ENCODE data around the gene ZNF611.
"Not testable (repeated sequence)": the region's sequence is repeated elsewhere in the genome, so short reads cannot be mapped to it uniquely, and the experiment has no call there.

ZNF611 gene

DNA sequence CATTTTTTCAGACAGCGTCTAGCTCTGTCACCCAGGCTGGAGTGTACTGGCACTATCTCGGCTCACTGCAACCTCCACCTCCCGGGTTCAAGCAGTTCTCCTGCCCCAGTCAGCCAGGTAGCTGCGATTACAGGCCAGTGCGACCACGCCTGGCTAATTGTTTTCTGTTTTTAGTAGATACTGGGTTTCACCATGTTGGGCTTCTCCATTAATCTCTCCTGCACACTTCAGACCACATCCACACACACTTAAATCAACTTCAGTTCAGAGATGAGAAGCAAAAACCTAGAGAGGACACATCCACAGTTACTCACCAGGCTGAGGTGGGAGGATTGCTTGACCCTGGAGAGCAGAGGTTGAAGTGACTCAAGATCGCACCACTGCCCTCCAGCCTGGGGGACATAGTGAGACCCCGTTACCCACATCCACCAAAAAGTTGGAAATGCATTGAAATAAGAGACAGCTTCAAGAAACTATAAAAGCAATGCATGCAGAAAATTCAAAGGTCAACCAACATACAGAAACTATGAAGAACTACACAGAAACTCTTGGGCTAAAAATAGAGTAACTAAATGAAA, 42.3 kb downstream of the ZNF611 start:
- TF ChIP-seq FOXK2 (IDR thresholded peaks at IDR 0.05) (no peak), TARDBP (IDR thresholded peaks at IDR 0.05) (no peak), HDGF (IDR thresholded peaks at IDR 0.05; ENCODE audit: borderline replicate concordance) (no peak), NFRKB (IDR thresholded peaks at IDR 0.05) (no peak), SUZ12 (IDR thresholded peaks at IDR 0.05) (no peak), FOXM1 (IDR thresholded peaks at IDR 0.05; ENCODE audit: borderline replicate concordance) (no peak), LEF1 (IDR thresholded peaks at IDR 0.05; ENCODE audit: borderline replicate concordance) (no peak), L3MBTL2 (conservative IDR thresholded peaks at IDR 0.05) (no peak), SP1 (IDR thresholded peaks at IDR 0.05) (no peak)
- TF ChIP-seq, protein P1, sequence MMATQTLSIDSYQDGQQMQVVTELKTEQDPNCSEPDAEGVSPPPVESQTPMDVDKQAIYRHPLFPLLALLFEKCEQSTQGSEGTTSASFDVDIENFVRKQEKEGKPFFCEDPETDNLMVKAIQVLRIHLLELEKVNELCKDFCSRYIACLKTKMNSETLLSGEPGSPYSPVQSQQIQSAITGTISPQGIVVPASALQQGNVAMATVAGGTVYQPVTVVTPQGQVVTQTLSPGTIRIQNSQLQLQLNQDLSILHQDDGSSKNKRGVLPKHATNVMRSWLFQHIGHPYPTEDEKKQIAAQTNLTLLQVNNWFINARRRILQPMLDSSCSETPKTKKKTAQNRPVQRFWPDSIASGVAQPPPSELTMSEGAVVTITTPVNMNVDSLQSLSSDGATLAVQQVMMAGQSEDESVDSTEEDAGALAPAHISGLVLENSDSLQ (IDR thresholded peaks at IDR 0.05), result no peak
- ChIA-PET POLR2A (no interaction called here), CTCF (no interaction called here)
- DNase-seq (ENCODE audit: extremely low spot score), result no peak

DNA sequence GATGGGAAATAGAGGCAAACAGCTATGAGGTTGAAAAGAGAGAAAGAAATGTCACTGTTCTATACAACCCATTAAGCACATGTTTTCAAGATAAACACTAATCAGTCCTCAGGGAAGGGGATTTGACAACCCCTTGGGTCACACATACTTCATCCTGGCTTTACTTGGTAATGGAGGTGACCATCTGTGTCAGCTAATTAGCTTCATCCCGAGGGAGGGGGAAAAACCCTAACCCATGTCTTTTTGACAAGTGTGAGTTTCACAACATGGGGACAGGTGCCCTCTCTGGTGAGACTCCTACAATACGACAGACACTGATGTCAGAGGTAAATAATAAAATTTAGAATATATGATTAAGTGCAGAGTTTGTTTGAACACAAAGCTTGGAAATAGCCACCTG, 43.1 kb downstream of the ZNF611 start:
- TF ChIP-seq HDGF (IDR thresholded peaks at IDR 0.05; ENCODE audit: borderline replicate concordance) (no peak), NFRKB (IDR thresholded peaks at IDR 0.05) (no peak), FOXK2 (IDR thresholded peaks at IDR 0.05) (no peak), FOXA1 (IDR thresholded peaks at IDR 0.05) (no peak), SP1 (IDR thresholded peaks at IDR 0.05) (no peak), ELF4 (IDR thresholded peaks at IDR 0.05) (no peak), ARNT (IDR thresholded peaks at IDR 0.05) (no peak), SUZ12 (IDR thresholded peaks at IDR 0.05) (no peak), LEF1 (IDR thresholded peaks at IDR 0.05; ENCODE audit: borderline replicate concordance) (no peak)
- TF ChIP-seq, protein P1 (IDR thresholded peaks at IDR 0.05), result no peak
- no peak for DNase-seq (ENCODE audit: extremely low spot score)
- POLR2A ChIA-PET, result no interaction called here
- CTCF ChIA-PET, result no interaction called here

DNA sequence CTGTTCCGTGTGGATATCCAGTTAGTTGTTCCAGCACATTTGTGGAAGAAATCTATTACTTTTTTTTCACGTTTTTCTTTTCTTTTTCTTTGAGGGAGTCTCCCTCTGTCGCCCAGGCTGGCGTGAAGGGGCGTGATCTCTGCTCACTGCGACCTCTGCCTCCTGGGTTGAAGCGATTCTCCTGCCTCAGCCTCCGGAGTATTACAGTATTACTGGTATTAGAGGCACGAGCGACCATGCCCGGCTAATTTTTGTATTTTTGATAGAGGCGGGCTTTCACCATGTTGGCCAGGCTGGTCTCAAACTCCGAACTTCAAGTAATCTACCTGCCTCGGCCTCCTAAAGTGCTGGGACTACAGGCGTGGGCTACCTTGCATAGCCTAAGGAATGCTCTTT, 43.6 kb downstream of the ZNF611 start:
- no peak for TF ChIP-seq TARDBP (IDR thresholded peaks at IDR 0.05)
- no peak for TF ChIP-seq L3MBTL2 (conservative IDR thresholded peaks at IDR 0.05)
- no peak for TF ChIP-seq FOXM1 (IDR thresholded peaks at IDR 0.05; ENCODE audit: borderline replicate concordance)
- TF ChIP-seq ZNF384 (IDR thresholded peaks at IDR 0.05), result no peak
- no peak for TF ChIP-seq HDGF (IDR thresholded peaks at IDR 0.05; ENCODE audit: borderline replicate concordance)
- no peak for TF ChIP-seq BHLHE40 (IDR thresholded peaks at IDR 0.05; ENCODE audit: borderline replicate concordance)
- TF ChIP-seq NFRKB (IDR thresholded peaks at IDR 0.05), result no peak
- no peak for TF ChIP-seq LEF1 (IDR thresholded peaks at IDR 0.05; ENCODE audit: borderline replicate concordance)
- no peak for TF ChIP-seq ARNT (IDR thresholded peaks at IDR 0.05)
- TF ChIP-seq FOXK2 (IDR thresholded peaks at IDR 0.05), result no peak
- no peak for TF ChIP-seq ELF4 (IDR thresholded peaks at IDR 0.05)
- no peak for TF ChIP-seq CTBP1 (IDR thresholded peaks at IDR 0.05; ENCODE audit: borderline replicate concordance)
- TF ChIP-seq, protein P1 (IDR thresholded peaks at IDR 0.05), result no peak
- no peak for TF ChIP-seq SUZ12 (IDR thresholded peaks at IDR 0.05)
- no peak for TF ChIP-seq SP1 (IDR thresholded peaks at IDR 0.05)
- POLR2A ChIA-PET, result no interaction called here
- CTCF ChIA-PET, result no interaction called here

DNA sequence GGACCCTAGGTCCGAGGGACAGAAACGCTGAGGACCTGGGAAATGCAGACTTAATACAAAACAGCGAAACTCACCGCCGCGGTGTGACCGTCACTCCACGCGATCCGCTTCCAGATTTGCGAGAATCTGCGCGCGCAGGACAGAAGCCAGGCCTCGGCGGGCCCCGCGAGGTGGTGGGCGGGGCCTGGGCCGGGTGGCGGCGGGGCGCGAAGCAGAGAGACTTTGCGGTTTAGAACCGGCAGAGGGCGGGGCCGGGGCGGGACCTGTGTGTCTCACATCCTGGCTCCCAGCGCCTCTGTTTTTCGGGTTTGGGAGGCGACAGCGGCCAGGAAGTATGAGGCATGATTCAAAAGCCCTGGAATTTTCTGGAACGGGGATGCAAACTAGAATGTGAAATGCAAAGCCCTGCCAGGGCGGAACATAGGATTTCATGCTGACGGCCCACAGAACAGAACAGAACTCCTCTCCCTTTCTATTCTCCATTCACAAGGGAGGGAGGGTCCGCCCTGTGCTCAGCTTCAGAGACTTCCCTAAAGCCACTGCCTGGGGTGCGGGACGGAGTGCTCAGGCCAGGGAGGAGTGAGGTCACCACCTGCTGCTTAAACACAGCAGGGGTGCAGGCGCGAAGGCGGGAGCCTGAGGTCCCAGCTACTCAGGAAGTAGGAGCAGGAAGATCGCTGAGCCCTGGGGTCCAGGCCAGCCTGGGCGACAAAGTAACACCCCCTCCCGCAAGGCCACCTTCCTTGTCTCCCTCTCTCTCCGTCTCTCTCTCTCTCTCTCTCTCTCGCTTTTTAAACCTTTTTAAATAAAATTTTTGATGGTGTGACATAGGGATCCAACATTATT, 44.3 kb downstream of the ZNF611 start:
- POLR2A ChIA-PET, result no interaction called here
- CTCF ChIA-PET, result no interaction called here
- DNase-seq (ENCODE audit: extremely low spot score), result peak; percentile 65
- TF ChIP-seq L3MBTL2 (conservative IDR thresholded peaks at IDR 0.05) (peak; percentile 17; the same call in 1 of the 2 replicates), FOXA1 (IDR thresholded peaks at IDR 0.05) (no peak)

More for the DNA sequence above, 43.6 kb downstream of the ZNF611 start:
- DNase-seq (ENCODE audit: extremely low spot score), result no peak

DNA sequence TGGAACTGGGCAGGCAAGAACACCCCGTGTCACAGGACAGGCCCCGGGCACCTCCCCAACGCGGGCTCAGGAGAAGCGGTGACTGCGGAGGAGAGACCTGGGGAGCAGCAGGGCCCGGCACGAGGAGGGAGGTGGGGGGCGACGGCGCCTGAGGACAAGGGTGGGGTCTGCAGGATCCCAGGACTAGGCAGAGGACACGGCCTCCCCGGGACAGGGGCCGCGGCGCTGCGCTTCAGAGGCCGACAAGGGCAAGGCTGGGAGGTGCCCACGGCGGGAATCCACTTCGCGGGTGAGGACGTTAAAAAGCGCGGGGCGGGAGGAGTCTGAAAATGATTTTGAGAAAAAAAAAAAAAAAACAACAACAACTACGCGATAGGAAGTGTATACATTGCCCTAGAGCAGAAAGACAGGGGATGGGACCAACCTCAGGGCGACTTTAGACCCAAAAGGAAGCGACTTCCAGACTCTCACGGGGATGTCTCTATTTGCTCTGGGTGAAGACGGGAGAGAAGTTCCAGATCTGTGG, 44.9 kb downstream of the ZNF611 start:
- ChIA-PET POLR2A (no interaction called here), CTCF (no interaction called here)
- peak; percentile 6 for DNase-seq (ENCODE audit: extremely low spot score)
- TF ChIP-seq L3MBTL2 (conservative IDR thresholded peaks at IDR 0.05) (0 out of 2 replicates have a peak, but pooled peaks have one; percentile 9), SP1 (IDR thresholded peaks at IDR 0.05) (no peak), FOXK2 (IDR thresholded peaks at IDR 0.05) (no peak), LEF1 (IDR thresholded peaks at IDR 0.05; ENCODE audit: borderline replicate concordance) (no peak)
- TF ChIP-seq, protein P1 (IDR thresholded peaks at IDR 0.05), result no peak

DNA sequence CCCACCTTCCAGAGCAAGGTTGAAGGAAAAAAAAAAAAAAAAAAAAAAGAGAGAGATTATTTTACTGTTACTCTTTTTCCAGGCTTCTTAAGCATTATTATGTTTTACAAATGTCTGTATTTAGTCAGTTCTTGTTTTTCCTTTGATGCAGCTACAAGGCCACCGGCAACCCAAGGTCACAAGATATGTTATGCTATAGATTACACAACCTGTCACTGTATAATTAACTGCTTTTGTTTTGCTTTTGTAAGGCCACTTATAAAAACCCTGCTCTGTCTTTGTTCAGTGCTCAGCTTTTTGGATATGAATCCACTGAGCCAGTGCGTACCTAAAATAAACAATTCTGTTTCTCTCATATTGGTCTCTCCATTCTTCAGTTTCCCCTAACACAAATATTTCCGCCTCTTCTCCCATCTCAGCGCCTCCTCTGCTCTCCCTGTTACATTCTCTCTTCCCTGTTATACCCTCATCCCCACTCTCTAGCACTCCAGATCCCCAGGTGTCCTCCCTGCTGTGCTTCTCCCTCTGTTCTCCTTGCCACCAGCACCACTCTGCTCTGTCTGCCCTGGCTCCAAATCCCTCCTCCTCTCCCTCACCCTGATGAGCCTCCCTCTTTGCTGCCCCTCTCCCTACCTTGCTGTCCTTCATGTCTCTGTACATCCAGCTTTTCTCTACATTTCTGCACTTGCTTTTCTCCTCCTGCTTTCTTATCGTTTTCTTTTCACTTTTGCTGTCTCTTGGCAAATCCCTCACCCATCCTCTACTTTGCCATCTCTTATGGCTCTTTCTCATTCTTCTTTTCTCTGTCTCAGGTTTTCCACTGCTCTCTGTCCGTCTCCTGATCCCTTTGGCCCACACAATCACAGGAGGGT, 45.7 kb downstream of the ZNF611 start:
- DNase-seq (ENCODE audit: extremely low spot score); POLR2A ChIA-PET; CTCF ChIA-PET: not testable (repeated sequence)

Data from HEK293T (cell line).